D721Med (cell line): ENCODE measurements around the gene FLRT2.

Experiments used
- DNase-seq: peaks from one replicate; pipeline ENCODE4 v3.0.0; 2011; ENCODE audit warnings: low spot score; ENCODE audit not compliant: insufficient read length
- FAIRE-seq: peaks from 2 replicates; lab custom pipeline; 2011; peaks lifted over from hg19 to GRCh38; lab: Jason Lieb, UNC
- TF ChIP-seq, protein P1 (sequence below): IDR thresholded peaks from 2 replicates; pipeline ENCODE4 v1.5.1; 2012; ENCODE audit warnings: mild to moderate bottlenecking, control low read depth; ENCODE audit not compliant: insufficient read depth; ENCODE audit errors: missing control alignments

Gene FLRT2

DNA sequence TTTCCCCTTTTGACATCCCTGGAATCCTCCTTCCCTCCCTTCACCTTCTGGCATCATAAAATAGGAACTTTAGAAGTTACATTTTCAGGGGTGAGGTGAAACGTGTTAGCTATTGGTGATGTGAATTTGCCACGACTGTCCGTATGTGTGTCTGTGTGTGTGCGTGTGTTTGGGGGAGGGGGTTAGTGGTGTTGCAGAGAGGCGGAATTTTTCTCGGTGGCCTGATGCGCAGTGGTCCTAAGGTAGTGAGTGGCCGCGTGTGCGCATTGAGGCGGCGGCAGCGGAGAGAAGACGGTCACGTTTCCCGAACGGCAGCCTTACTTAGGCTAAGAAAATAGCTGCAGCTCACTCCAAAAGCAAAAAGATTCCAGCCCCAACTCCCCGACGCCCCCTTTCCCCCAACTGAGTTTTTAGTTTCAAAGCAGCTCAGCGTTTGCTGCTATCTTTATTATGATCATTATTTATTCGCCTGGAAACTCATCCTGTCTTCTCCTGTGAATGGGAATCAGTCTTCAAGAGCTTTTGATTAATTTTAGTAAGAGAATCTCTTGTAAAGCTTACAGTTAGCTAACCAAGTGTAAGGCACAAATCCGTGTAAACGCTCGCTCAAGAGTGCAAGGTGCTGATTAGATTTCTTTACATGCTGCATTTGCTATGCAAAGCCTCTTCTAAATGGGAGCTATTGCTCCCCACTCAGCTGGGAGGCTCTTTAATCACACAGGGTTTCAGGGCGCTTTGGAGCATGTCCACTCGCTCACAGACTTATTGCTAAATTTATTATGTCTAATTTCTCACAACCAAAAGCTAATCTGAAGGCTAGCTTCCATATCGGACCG is 4.7 kb downstream of the FLRT2 start:
- FAIRE-seq: no peak

DNA sequence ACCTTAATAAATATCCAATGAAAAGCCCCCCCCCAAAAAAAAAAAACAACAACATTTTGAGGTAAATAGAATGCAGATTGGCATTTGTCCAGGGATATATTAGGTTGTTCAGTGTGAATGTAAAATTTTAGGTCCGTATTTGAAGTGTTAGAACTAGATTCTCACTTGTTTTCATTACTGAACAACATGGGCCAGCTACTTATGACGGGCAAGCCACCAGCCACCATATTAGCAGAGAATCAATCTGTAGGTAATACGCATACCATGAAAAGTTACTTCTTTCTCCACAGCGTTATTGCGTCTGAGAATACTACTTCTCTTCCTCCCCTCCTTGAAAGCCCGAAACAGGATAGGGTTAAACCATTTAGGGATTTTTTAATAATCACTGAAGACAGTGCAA is 5.4 kb downstream of the FLRT2 start:
- FAIRE-seq: no peak
- DNase-seq: no peak
- TF ChIP-seq, protein P1, sequence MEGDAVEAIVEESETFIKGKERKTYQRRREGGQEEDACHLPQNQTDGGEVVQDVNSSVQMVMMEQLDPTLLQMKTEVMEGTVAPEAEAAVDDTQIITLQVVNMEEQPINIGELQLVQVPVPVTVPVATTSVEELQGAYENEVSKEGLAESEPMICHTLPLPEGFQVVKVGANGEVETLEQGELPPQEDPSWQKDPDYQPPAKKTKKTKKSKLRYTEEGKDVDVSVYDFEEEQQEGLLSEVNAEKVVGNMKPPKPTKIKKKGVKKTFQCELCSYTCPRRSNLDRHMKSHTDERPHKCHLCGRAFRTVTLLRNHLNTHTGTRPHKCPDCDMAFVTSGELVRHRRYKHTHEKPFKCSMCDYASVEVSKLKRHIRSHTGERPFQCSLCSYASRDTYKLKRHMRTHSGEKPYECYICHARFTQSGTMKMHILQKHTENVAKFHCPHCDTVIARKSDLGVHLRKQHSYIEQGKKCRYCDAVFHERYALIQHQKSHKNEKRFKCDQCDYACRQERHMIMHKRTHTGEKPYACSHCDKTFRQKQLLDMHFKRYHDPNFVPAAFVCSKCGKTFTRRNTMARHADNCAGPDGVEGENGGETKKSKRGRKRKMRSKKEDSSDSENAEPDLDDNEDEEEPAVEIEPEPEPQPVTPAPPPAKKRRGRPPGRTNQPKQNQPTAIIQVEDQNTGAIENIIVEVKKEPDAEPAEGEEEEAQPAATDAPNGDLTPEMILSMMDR: no peak

More for the DNA sequence above, 4.7 kb downstream of the FLRT2 start:
- TF ChIP-seq, protein P1: no peak
- DNase-seq: no peak

DNA sequence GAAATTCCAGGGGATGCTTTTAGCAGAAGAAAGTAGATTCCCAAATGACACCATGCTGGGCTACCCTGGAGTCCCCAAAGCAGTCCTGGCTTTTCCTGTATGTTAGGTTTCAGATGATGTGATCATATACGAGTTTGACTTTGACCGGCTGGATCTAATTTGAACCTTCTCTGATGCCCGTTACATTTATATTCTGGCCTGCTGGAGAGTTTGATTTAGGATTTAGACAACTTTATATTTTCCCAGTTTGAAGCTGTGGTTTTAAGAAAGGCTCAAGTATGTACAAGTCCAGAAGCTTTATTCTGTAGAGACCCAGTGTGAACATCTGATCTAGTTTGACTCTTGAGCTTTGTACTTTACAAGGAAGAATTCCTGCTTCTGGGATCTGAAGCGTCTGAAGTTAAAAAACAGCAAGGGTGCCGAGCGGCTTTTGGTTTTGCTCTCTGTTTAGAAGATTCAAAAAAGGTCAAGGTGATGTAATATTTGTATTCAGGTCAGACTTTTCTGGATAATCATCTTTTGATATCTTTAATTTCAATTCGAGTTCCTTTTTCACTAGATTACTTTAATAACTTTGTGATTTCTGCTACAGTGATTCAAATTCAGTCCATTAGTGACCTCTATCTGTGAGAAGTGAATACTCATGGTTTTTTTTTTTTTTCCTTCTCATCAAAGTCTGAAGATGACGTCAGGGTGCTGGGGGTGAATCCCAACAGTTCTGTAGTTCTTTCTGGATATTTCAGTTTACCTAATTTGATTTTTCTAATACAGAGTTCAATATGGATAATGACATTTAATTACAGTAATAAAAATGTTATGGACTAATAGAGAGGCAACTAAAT is 6.3 kb downstream of the FLRT2 start:
- DNase-seq (no peak), FAIRE-seq (no peak)
- TF ChIP-seq, protein P1: peak; percentile 49

DNA sequence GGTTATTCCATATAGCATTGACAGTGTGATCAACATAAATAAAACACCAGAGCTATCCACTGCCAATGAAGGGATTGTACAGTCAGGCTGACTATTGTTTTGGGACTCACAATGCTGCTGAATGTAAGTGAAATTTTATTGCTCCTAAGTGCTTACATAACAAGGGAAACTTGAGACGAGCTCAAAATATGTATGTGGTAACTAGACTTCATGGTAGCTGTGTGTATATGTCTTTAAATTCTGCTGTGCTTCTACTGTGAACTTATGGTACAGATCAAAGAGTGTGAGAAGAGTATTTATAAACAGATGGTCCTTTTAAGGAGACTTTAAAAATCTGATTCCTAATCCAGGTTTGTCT is 6.9 kb downstream of the FLRT2 start:
- no peak for DNase-seq
- TF ChIP-seq, protein P1: no peak
- no peak for FAIRE-seq

DNA sequence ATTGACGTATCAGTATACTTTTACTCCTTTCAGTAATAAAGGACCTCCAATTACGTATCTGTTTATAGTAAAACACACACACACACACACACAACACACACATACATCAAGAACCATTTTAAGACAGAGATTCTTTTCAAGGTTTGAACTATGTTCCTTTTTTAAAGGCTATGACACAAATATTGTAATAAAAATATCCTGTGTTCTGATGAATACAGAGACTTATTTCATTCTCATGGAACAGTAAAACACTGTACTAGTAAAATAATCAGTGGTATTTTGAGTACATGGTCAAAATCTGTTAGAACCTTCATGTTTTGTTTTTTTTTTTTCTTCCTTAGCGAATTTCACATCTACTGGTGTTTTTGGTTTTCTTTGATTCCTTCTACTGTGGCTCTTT is 7.6 kb downstream of the FLRT2 start:
- TF ChIP-seq, protein P1: no peak
- FAIRE-seq (peak; percentile 6), DNase-seq (no peak)

DNA sequence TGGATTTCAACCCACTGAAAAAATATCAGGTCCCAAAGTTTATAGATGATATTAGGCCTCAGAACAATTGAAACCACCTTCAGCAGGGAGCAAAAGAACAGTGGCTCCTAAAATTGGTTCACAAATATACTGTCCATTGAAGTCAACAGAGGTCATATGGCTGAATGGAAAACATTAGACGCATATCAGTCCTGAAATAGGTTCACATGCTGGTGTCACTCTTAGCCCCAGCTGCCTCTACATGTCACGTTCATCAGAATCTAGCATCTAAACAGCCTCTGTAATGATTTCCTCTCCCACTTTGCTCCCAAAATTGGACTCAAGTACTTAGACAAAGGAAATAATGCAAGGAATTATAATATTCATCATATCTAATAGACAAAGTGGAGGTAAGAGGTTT is 8.7 kb downstream of the FLRT2 start:
- DNase-seq (no peak), FAIRE-seq (no peak)
- TF ChIP-seq, protein P1: no peak

DNA sequence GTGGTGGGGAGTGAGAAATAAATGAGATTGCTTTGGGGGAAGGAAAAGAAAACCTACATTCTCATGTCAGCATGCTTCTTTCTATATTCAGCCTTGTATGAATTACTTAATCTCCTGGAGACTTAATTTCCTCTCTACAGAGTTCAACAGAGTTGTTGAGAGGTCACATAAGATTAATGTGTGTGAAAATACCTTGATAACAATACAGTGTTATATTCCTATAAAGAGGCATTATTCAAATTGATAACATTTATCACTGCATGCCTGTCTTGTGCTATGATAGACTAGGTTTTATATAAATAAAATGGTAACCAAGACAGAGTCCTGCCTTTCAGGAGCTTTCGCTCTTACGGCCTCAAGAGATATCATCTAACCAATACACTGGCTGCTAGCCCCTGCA is 9.6 kb downstream of the FLRT2 start:
- TF ChIP-seq, protein P1: no peak
- no peak for DNase-seq
- FAIRE-seq: no peak
